HG02588 (cell line): ENCODE measurements around the gene TSPAN1.
A peak's percentile ranks its signal among the peaks of the same experiment; 100 is the strongest.

Experiments
- ATAC-seq: cut with Tn5 transposase; IDR thresholded peaks from one replicate; pipeline ENCODE4 v1.9.1; 2021; ENCODE audit warnings: mild to moderate bottlenecking, moderate library complexity; ENCODE audit not compliant: unreplicated experiment

Gene TSPAN1

DNA sequence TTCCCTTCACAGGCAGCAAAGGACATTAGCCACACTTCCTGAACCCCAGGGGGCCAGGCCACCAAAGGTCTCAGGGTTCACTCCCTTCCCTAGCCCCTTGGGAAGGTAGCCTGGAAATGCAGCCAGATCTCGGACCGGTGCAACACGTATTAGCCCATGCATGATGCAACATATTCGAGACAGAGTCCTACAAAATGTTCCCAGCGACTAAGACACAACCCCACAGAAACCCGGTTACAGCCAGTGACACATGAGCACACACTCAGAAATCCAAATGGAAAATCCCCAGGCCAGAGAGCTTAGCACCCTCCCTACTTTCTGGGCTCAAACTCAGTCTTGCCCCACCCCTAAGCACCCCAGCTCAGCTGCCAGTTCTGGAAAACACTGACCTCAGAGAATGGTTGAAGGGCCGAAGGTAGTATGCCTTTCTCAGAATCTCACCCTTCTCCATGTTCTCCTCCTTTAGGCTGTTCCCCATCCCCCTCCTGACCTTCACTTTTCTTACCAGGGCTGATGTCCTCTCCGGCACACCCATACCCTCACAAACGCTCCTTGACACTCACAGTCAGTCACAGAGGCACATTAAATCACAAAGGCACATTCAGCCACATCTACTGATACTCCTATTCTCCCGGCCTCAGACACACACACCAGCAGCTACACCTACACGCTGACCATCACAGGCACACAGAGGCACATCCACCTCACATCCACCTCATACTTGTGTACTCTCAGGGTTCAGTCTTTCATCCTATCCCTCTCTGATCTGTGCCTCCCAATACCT lies at the start of gene TSPAN1:
Gene TSPAN1 (plus strand): TSS at position 640 of the 784 bp plus-strand sequence. CDS start 6,021 bp downstream, outside the sequence.
- ATAC-seq: no peak

GRCh38 chr1:46128344-46128743 lies 46.5 kb upstream of the TSPAN1 start:
- no peak for ATAC-seq

GRCh38 chr1:46130121-46130520 lies 44.8 kb upstream of the TSPAN1 start:
- ATAC-seq: no peak

DNA sequence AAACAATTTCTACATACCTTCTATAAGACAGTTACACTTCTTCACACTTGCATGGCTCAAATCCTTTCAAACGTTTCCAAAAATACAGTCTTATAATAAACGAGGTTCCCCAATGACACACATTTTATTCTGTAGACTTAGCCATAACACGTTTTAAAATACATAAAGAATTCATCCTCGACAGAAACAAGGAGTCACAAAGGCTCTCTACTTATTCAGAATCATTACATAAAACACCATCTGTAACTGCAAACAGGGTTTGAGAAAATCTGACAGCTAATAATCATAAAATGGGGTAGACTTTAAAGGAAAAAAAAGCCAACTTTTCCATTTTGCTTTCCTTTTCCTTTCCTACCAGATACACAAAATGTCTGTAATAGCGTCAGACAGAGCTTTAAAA lies 44.3 kb upstream of the TSPAN1 start:
- ATAC-seq: no peak

DNA sequence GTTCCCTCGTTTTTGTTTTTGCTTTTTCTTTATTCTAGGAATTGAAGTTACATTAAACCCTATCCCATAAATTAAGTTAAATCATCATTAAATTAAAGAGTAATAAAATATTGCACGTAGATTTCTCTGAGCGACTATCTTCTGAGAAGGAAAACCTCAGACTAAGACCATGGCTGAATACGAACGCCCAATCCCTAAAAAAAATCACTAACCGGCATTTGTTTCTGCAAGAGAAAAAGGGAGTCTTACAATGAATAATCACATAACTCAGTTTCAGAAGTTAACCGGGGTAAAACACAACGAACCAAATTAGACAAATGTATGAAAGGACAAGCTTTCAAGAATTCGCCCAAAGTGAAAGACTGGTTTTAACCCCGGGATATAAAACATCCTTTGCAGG lies 43.8 kb upstream of the TSPAN1 start:
- no peak for ATAC-seq

- no peak for ATAC-seq
These were observed 43.0 kb upstream of the TSPAN1 start for GRCh38 chr1:46131712-46132528.

DNA sequence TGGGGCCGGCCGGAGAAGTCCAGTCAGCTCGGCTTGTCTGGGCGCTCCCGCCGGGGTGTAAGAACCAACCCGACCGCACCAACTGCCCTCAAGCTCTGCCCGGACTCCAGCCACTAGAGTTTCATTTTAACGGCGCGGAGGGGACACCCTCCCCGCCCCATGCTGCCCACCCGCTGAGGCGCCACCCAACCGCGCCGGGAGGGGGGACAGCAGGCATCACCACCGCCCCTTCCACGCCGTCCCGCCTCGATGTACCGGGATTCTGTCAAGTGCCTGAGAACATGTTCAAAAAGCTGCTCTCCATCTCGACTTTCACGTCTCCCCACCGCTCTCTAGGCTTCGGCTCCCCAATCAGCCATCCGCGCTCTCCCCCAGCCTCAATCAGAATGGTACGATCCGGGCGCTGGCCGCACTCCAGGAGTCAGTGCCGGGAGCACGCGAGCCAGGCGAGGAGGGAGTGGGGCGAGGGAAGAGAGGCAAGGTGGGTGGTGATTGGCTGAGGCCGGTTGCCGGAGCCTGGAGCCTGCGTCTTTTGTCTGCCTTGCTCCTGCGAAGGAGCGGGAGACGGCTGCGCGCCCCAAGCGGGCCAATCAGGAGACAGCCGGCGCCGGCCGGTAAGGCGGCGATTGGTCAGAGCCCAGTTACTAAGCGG lies 42.2 kb upstream of the TSPAN1 start, which contains the start of gene PIK3R3:
Gene PIK3R3 (minus strand): TSS at position 101 of the 652 bp plus-strand sequence. CDS start 677 bp downstream, outside the sequence.
- ATAC-seq: peak; percentile 81

DNA sequence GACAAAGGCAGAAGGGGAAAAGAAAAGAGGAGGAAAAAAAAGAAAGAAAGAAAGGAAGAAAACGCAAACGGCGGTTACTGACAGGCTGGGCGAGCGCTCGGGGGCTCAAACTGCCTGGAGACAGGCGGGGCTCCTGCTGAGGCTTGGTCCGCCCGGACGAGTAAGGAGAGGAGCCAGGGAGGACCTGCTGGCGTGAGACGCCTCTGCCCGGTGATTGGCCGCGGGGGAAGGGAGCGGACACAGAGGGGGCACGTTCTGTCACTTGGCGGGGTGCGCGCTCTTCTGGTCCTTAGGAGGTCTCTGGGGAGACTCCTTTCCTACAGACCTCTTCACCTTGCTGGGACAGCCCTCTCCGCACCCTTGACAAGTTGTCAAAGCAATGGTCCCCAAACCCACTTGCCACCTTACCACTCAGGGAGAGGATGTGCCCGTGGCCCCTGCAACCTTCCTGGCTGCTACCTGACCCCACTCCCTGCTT lies 41.7 kb upstream of the TSPAN1 start:
- peak; percentile 42 for ATAC-seq

GRCh38 chr1:46133781-46134350 lies 41.0 kb upstream of the TSPAN1 start:
- no peak for ATAC-seq

GRCh38 chr1:46134660-46135331 lies 40.1 kb upstream of the TSPAN1 start:
- no peak for ATAC-seq

GRCh38 chr1:46136711-46137110 lies 38.2 kb upstream of the TSPAN1 start:
- ATAC-seq: no peak

DNA sequence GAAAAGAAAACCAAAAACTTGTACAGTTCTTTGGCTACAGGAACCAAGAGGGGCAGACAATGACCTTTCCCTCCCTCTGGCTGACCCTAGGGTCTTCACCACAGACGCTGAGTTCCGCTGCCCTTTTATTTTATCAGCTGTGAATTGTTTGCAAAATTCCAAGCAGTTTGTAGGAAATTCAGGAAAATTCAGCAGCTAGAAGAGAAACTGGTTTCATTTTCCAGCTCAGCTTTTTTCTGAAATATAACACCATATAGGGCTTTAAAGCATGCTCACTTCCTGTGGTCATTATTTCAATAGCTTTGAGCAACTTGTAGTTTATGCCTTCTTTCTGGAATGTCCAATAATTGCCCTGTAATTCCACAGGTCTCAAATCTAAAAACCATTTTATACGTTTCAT lies 37.0 kb upstream of the TSPAN1 start:
- ATAC-seq: no peak

GRCh38 chr1:46148318-46148717 lies 26.6 kb upstream of the TSPAN1 start:
- ATAC-seq: no peak

DNA sequence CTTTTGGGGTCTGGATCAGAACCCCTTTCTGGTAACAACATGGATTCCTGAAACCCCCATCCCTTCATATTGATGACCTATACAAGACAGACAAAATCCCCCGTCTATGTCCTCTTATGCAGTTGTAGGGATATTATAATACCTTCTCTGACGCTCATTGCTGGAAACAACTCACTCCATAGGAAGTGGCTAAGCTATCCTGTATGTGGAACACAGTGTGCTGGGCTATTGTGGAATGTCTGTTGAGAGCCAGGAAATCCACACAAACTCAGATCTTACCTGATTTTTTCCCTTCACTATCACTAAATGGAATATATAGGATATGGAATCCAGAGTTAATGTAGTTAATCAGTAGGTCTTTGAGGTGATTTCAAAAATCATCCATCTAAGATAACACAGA lies 24.8 kb upstream of the TSPAN1 start:
- ATAC-seq: no peak

GRCh38 chr1:46152016-46152415 lies 22.9 kb upstream of the TSPAN1 start:
- no peak for ATAC-seq

GRCh38 chr1:46153228-46153627 lies 21.7 kb upstream of the TSPAN1 start:
- ATAC-seq: no peak

DNA sequence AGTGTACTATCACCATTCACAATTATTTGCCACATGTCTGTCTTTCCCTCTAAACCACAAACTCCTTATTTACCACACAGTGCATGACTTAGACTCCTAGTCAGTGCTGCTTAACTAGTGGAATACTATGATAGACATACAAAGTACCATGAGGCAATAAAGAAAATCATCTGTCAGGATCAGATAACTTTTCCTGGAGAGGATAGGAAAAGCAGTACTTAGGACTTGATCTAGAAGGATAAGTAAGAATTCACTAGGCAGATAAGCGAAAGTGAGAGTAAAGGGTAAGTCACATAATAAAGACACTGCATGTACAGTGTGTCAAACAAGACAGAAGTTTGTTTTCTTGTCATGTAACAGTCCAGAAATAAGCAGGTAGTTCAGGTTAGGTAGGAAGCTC lies 21.2 kb upstream of the TSPAN1 start:
- no peak for ATAC-seq

DNA sequence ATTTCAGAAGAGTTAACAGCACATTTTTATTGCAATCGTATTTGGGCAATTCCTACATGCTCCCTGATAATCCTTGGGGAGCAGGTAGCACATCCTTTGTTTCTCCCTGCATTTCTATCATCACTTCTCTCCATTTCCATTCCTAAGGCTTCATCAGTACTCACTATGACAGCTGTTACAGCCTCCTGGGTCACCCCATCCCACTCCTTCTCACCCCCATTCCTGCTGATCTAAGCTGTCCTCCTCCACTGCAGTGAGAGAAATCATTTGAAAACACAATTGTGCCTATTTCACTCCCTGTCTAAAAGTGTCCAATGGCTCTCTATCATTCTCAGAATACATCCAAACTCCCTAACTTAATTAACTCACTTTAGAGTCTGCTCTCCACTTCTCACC lies 17.0 kb upstream of the TSPAN1 start:
- no peak for ATAC-seq

DNA sequence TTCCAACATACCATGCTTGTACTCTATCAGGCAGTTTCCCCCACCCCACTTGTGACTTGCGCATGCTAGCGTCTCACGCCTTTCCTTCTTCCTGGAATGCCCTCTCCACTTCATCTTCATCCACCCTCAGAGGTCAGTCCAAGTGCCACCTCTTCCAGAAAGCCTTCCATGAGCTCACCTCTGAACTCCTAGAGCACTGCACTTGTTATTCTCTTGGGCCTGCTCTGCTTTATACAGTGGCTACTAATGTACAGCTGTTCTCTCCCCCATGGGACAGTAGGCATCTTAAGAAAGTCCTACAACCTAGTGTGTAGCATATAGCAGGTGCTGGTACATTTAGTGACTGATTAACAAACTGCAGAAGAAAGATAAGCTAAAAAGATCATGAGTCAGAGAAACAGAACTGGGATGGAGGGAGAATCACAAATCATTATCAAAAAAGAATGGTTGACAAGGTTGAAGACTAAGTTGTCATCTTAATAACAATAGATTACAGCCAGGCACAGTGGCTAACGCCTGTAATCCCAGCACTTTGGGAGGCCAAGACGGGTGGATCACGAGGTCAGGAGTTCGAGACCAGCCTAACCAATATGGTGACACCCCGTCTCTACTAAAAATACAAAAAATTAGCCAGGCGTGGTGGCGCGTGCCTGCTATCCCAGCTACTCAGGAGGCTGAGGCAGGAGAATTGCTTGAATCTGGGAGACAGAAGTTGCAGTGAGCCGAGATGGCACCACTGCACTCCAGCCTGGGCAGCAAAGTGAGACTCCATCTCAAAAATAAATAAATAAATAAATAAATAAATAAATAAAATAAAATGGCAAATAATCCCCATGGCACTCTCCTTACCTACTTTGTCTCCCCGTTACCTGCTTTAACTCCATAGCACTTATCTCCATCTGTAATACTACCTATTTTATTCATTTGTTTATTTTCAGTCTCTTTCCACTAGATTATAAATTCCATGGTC lies 16.3 kb upstream of the TSPAN1 start:
- ATAC-seq: peak; percentile 73
